HG03442 (cell line): Measurements from ENCODE around the gene YAP1.

Experiments
- ATAC-seq: cut with Tn5 transposase; IDR thresholded peaks from one replicate; pipeline ENCODE4 v1.9.1; 2021; ENCODE audit warnings: mild to moderate bottlenecking, moderate library complexity; ENCODE audit not compliant: unreplicated experiment

The YAP1 gene

DNA sequence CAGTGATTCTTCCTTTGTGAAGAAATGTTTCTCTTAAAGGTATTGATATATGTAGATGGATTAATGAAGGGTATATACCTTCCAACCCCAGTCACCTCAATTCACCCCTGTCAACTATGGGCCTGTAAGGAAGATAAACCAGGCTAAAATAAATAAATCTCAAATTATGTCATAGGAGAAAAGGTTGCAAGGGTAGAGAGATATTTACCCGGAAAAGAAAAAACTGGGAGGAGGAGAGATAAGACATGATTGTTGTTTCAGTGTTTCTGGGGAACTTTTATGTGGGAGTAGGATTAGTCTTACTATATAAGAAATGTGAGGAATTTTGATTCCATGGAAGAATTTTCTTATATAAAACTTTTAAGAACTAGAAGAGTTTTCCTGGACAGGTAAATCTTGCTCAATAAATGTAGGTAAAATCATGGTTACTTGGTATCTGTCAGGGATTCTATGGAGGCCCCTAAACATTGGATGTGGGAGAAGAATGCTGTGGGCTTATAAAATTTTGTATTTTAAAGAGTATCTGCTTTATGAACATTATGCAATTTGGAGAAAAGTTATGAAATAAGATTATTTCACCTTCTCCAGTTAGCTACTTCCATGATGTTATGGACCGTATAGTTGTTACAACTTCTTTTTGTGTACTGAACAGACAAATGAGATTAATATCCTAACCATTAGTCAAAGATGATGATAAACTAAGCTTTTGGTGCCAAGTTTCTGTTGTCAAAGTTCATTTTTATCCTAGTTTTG, 6.4 kb downstream of the YAP1 start:
- ATAC-seq = no peak

DNA sequence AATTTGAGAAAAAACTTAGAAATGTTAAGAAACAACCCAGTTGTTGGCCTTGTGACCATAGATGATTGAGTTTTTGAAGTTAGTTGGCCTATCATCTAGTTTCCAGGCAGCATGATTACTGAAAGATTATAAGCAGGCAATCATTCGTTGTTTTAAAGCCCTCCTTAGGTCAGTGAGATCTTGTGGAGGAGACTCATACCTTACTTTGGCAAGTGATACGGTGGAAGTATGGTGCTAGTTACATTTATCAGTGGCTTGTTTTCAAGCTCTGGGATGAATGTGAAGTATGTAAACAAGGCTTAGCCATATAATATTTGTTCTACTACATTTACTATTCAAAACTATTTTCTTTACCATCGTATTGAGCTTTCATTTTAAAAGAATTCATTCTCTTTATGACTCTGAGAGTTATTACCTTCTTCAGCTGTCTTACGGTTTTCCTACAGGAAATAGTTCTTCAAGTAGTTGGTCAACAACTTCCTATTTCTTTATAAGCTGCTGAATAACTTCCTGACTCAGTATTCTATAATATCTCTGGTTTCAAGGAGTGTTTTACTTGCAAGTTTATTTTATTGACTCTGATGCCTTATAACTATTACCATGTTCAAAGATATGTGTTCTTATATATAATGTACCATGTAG, 7.3 kb downstream of the YAP1 start:
- ATAC-seq = no peak

DNA sequence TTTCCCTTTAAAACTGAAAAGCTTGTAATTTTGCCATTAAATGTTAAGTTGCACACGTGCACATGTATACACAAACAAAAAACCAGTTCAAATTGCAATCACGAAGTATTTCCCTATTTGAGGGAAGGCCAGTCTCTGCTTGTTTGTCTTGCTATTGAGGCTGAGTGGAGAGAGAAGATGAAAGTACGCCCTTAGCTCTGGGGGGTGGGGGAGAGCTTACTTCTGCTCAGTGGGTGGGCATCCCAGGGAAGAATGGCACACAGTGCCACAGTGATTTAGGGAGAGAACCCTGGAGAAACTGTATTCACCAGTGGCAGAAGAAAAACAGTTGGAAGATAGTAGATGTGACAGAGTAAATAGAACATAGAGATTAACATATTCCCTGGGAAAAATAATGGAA, 8.7 kb downstream of the YAP1 start:
- no peak for ATAC-seq

DNA sequence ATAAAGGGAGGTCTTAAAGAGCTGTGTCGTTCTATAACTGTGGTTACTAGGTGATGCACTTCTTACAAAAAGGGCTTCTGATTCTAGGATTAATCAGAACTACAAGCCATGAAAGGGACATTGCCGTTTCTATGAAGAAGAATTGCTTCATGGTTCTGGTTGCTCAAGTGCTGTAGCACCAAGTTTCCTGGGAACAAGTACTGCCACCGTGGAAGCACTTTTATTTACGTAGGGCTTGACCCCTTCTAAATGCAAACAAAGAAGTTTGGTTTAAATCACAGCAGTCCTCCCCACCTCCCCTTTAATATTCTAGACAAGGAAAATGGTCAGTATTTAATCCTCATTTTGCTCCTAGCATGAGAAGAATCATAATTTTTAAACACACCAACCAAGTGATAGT, 9.8 kb downstream of the YAP1 start:
- ATAC-seq = no peak

DNA sequence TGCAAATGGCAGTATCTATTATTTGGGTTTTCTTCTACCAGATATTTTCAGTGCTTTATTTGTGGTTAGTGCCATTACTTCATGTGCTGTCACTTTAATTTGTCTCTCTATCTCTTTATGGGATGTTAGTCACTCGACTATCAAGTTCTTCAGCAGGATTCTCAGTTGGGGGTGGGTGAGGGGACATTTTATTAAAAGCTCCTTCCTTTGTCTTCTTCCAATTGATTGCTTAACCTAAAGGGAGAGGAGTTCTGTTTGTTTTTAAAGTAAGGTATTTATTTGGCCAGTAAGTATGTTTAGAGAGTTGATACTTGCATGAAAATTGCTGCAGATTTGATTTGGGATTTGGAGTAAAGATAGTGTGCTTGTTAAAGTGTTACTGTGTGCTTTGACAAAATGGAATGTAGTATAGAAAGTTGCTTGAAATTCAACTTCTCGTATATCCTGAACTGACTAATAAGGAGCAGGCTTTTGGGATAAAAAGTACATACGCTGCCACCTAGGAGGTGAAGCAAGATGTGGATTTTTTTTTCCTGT, 10.3 kb downstream of the YAP1 start:
- ATAC-seq = no peak

DNA sequence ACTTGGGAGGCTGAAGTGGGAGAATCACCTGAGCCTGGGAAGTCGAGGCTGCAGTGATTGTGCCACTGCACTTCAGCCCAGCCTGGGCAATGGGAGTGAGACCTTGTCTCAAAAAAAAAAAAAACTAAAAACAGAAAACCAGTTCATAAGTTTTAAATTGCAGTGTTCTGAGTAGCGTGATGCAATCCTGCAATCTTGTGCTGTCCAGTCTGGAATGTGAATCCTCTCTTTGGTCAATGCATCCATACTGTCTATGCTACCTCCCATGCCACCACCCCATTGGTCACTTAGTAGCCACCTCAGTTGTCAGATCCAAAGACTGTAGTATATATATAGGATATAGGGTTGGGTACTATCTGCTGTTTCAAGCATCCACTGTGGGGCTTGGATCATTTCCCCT, 11.1 kb downstream of the YAP1 start:
- no peak for ATAC-seq

DNA sequence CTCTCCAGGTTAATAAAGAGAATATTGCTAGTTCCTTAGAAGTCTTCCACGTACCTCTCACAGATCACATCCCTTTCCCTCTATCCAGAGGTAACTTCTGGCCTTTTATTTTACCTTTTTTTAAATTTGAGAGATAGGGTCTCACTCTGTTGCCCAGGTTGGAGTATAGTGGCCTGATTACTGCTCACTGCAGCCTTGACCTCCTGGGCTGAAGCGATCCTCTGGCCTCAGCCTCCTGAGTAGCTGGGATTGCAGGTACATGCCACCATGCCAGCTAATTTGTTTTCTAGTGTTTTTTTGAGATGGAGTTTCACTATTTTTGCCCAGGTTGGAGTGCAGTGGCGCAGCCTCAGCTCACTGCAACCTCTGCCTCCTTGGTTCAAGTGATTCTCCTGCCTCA, 24.4 kb downstream of the YAP1 start:
- no peak for ATAC-seq

DNA sequence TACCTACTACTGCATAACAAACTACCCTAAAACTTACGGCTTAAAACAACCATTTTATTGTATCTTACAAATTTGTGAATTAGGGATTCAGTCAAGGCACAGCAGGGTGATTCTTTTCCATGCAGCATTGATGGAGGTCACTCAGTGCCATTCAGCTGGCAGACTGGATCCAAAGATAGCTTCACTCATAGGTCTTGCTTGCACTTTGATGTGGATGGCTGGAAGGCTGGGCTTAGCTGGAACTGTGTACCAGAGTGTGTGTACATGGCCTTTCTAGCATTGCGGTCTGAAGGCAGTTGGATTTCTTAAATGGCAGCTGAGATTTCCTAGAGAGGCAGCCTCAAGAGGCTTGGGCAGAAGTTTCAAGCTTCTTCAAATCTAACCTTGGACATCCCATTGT, 25.0 kb downstream of the YAP1 start:
- no peak for ATAC-seq

DNA sequence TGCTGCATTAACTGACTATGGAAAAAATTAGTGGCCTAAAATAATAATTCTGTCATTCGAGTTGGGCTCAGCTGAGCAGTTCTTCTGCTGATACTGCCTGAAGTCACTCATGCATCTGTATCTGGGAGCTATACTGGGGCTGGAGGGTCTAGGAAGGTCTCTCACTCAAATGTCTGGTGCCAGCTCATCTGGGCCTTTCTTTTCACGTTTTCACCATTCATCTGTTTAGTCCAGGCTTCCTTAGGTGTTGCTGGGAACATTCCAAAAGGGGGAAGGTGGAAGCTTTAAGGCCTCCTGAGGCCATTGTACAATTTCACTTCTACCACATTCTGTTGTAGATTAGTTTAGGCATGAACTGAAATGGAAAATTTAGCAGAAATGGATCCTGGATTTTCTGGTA, 28.0 kb downstream of the YAP1 start:
- no peak for ATAC-seq

DNA sequence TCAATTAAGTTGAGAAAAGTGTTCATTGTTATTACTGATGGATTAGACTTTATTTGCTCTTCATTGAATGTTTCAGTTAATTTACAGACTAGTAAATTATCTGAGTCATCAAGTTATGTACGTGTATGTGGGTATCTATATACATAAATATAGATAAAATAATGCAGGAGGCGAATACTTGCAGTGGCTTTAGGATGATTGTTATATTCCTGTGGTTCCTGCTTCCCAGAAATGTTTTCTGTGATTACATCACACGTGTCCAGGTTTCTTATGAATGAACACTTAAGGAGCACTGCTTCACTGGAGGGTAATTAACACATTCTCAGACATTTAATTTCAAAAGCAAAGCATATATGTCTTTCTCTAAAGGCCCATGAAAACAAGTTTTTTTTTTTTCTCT, 28.4 kb downstream of the YAP1 start:
- no peak for ATAC-seq

DNA sequence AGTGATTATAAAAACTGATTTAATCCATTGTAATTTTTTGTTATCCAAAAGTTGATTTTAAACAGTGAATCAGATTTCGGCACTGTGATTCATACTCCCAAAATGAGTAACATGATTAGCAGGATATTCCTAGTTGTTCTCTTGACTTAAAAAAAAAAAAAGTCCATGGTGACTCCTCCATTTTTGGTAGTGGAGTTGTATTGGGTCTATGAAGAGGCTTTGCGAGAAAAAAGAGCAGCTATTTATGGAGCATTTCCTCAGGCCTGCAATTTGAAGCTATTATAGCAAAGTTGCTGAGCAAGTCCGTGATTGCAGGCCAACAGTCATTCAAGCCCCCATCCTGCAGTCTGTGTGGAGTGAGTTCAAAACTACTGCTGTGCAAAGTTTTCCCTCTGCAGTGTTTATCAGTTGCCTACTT, 28.8 kb downstream of the YAP1 start:
- no peak for ATAC-seq

DNA sequence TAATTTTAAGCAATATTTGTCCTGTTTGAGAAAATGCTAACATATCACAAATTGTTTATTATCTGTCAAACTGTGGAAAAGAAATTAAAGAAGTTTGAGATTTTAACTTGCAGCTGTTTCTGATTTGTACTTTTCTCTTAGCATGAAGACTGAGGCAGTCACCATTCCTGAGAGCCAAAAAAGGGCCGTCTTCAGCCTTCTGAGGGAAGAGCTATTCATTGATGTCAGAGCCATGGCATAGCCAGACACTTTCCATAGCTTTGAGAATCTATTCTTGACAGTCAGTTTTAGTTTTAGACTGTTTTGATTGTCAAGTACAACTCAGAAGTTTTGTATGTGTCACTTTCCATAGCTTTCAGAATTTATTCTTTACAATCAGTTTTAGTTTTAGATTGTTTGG, 32.1 kb downstream of the YAP1 start:
- ATAC-seq = no peak

DNA sequence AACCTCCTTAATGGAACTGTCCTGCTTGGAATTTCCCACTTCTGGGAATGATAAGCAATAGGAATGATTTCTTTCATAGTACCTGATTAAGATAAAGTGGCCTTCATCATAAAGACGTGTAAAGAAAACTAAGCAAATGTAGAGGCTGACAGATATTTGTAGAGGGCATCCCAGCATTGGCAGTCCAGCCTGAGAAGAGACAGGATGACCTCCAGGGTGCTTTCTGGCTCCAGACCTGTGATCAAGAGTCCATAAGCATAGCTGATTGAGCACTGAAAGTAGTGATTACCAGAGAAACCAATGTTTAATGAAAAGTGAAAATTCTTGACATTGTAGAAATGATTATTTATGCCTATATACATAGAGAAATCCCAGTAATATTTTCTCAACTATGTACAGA, 33.6 kb downstream of the YAP1 start:
- ATAC-seq = no peak

DNA sequence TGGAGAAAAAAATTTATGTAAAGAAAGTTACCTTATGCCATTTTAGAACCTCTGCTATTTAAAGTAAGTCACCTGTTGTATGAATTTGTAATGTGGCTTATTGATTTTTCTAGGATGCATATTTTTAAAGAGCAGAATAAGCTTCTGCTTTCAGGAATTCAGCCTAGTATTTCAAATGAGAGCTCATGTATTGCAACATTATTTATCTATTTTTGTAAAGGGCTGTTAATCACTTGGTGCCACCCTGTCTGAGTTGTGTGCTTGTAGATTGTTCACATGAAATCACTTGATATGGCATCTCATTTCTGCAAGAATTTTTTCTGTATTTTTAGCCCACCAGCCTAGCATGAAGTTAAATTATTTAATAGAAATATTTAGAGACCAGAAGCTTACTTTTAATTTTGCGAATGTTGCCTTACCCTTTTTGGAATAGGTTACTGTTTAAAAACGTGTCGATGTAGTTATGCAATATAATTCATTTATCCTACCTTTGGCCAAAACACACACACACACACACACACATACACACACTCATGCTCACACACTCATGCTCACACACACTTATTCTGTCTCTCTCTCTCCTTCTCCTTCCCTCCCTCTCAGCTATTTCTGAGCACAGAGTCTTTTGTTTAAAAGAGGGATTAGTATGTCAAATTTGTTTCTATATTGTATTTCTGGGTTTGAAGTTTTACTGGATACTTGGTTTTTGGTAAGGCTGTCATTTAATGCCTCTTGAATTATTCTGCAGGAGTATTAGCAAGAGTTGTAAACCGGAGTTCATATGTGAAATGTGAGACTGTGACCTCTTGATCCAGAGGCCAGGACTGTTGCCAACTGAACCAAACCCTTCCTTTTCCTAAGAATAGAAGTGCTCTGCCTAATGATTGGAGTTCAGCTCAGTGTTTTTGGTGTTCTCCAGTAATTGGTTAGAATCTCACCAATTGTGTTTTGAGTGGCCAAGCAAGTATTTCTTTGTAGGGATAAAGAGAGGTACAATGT, 34.4 kb downstream of the YAP1 start:
- no peak for ATAC-seq

DNA sequence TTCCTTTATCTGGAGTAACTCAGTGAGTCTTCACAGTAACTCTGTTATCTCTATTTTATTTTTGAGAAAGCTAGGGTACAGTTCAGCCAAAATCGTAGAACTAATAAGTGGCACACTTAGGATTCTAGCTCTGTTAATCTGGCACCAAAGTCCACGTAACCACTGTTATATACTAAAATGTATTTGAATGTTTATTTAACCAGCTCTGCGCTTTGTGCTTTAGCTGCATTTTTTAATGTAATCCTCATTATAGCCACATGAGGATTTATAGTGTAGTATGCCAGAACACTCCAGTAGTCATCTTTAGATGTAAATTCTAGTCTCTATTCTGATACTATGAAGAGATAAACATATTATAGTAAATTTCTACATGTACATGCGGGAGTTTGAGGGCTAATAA, 36.8 kb downstream of the YAP1 start:
- no peak for ATAC-seq

DNA sequence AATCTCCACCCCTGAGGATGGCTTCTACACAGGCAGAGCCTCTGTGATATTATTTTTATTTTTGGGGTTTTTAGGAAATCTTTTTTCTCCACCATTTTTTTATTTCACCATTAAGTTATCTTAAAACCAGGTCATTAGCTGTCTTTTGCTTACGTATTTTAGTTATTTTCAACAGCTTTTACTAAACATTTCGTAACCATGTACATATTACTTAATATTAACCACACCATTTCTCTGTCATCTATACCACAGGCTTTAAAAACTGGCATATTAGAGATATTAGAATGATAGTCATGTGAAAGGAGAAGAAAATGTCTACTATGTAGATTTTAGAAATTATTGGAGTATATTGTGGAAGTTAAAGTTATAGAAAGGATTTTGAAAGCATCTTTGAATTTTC, 37.4 kb downstream of the YAP1 start:
- ATAC-seq = no peak

DNA sequence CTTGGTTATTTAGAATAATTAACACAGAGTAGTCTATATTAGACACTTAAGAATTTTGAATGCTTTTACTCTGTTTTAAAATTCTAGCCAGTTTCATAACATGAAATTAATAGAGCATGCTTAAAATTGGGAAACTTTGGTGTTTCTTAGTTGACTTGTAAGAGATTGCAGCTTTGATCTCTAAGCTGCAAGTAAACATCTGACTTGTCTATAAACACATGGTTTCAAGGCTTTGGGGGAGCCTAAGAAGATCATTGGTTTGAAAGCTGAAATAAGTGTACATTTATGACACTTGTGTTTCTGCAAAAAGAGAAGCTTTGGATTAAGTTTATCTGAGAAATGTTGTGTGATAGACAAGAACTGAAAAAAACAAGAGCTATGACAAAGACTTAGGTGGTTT, 37.8 kb downstream of the YAP1 start:
- no peak for ATAC-seq

DNA sequence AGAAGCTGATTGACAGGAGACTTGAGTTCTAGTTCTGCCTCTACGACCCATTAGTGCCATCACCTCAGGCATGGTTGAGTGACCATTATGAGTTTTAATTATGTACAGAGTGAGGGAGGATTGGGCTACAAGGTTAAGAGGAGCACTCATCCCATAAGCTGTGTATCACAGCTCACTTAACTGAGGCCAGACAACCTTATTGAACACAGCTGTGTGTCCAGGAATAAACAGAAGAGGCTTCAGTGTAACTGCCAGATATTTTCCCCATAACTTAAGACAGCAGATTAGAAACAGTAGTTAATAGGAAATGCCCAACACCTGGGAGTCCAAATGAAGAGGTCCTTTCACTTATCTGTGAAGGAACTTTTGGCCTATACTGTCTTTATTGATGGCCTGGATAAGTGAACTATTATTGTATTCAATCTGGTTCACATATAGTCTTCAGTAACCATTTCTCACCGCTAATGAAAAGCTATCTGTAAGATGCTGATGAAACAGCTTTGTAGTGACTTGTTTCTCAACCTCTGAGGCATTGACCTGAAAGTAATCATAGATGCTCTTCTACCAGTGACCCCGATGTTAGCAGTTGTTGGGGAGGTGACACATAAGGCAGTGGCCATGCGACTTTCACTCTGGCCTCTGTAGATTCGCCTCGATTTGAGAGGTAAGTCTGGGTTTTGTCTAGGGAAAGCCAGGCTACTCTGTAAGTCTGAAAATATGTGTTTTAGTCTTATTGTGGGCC, 41.7 kb downstream of the YAP1 start:
- ATAC-seq = no peak

DNA sequence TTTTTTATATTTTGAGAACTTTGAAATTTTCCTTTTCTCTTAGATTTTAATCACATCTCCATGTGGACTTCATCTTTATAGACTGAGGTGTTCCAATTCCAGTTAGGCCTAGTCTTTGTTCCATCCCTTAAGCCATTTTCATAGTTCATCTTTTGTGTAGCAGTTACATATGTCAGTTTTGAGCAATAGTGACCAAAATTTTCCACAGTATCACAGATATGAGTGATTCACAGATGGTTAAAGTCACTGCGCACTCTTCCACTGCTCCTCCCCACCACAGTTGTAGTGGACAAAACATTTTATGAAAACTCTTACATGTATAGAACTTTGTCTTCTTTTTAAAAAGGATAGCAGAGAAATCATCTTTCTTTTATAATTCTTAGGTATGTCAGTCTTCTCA, 42.8 kb downstream of the YAP1 start:
- ATAC-seq = no peak

DNA sequence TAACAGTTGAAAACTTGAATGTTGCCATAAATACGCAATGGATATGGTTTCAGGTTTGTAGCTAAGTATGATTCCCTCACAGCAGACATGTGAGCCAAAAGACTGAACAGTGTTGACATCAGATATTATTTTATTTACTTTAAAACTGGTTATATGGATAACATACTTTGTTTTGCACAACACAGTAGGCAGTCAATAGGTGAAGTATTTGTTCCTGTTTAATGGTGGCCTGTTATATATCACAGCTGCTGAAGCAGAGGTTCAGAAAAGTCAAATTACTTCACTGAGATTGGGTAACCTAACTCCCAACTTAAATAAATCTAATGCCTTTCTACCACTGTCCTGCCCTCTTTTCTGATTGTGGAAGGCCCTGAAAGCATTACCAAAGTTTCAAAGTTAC, 44.6 kb downstream of the YAP1 start:
- no peak for ATAC-seq

DNA sequence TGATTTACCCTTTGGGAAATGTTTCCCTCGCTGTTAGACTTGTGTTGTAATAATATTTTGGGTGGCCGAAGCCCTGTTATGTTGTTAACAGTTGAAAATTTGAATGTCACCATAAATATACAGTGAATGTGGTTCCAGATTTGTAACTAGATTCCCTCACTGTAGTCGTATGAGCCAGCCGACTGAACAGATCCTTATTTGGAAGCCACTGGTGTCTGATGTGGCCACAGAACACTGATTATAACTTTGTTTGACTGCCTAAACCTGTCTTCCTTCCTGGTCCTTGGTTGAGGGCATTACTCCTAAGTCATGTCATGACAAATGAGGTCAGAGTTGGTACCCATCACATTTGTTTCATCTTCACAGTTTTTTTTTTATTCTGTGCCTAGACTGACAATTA, 45.4 kb downstream of the YAP1 start:
- ATAC-seq = no peak
